ENCODE results near the gene AGRP.

- TF ChIP-seq EZH2 (IDR thresholded peaks at IDR 0.05; ENCODE audit: insufficient read depth, low read length), result no peak
- no peak for TF ChIP-seq CTCF (IDR thresholded peaks at IDR 0.05; ENCODE audit: insufficient read depth, low read depth, low read length)
Measured at GRCh38 chr16:67441271-67441753, 42.0 kb downstream of the AGRP start.
